H1 (cell line): ENCODE data around the gene CACNA2D3. TPM values are rescaled to one million over a fixed set of nuclear protein-coding genes. Genes with fewer than 3 reads are reported as not detected.

Experiments
- EGR1 ChIP-seq: IDR thresholded peaks from 2 replicates; pipeline ENCODE4 v1.6.1; 2011; ENCODE audit warnings: low read depth, low read length, borderline replicate concordance
- GABPA ChIP-seq: IDR thresholded peaks from 2 replicates; pipeline ENCODE4 v1.6.1; 2011; ENCODE audit warnings: mild to moderate bottlenecking, low read length, moderate library complexity, borderline replicate concordance; ENCODE audit not compliant: insufficient read depth
- RBBP5 ChIP-seq: IDR thresholded peaks from 2 replicates; pipeline ENCODE4 v1.7.1; 2012; ENCODE audit warnings: low read depth, mild to moderate bottlenecking, inconsistent platforms, low read length, moderate library complexity, borderline replicate concordance
- SP2 ChIP-seq: IDR thresholded peaks from 2 replicates; pipeline ENCODE4 v1.6.1; 2012; ENCODE audit warnings: mild to moderate bottlenecking, low read length, inconsistent platforms
- SP4 ChIP-seq: IDR thresholded peaks from 2 replicates; pipeline ENCODE4 v1.6.1; 2012; ENCODE audit warnings: low read length, inconsistent platforms
- SUZ12 ChIP-seq: fragments of 200-600 bp; sonication (generic); IDR thresholded peaks from 2 replicates; pipeline ENCODE4 v1.6.1; 2012; ENCODE audit warnings: mild to moderate bottlenecking, inconsistent platforms, low read length, moderate library complexity, mixed read lengths
- polyA plus RNA-seq, 7 experiments: library from polyadenylated mRNA; depleted of rRNA in 3 of 7; stranded (reverse) in 5 of 7; unstranded in 2 of 7; fragments of >200 nt in 5 of 7; fragments of 200-250 nt in 2 of 7; gene quantifications; 1 replicate in 5 of 7; 2 replicates in 1 of 7; 4 replicates in 1 of 7; pipeline versions ENCODE4 v1.2.1 to v1.2.3, GENCODE V29; 2011 to 2013; ENCODE audit warnings: missing spikeins in 2 of 7, mixed read lengths in 2 of 7
- total RNA-seq: library from RNA; stranded (reverse); fragmentation: NEBNext Ultra II Directional; extraction: Animal tissue kit (Norgen Biotek cat#: 25700); gene quantifications from 2 replicates; pipeline ENCODE4 v1.2.1, GENCODE V29; 2021

CACNA2D3 gene
- total and polyA plus RNA-seq, 2 of the 8 experiments (the other 6 are each of a cell fraction or from before 2014, with no cell fraction given): 1.5 to 1.8 TPM

DNA sequence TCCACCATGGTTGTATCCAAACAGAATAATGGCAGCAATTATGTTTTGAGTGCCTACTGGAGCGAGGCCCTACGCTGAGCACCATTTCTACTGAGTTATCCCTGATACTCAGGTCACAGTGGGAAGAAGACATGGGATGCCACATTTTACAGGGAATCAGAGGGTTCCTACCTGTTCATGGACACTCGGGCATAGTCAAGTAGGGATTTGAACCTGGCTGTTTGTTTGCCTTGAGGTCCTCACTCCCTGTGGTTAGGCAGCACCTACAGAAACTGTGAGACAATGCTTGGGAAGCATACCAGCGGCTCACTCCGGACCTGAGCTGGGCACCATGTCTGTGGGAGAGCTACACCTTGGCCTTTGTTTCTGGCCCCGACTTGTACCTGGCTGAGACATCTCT lies 415.2 kb downstream of the CACNA2D3 start (continued):
- no peak for TF ChIP-seq RBBP5
- TF ChIP-seq SP4: no peak
- TF ChIP-seq GABPA: no peak
- no peak for TF ChIP-seq SP2
- TF ChIP-seq SUZ12: no peak
- TF ChIP-seq EGR1: no peak
